PC-9 (cell line): Measurements from ENCODE around the gene ASRGL1.

ENCODE experiments used
- CTCF ChIP-seq: fragments of 200-600 bp; sonication (generic); conservative IDR thresholded peaks from 2 replicates; pipeline ENCODE4 v1.6.1; 2017; ENCODE audit warnings: mixed run types, antibody characterized with exemption, mild to moderate bottlenecking, moderate library complexity
- EZH2 ChIP-seq: fragments of 200-600 bp; sonication (generic); IDR thresholded peaks from 2 replicates; pipeline ENCODE4 v1.8.0; 2017; ENCODE audit warnings: antibody characterized with exemption, low read depth

- TF ChIP-seq CTCF: no peak
- TF ChIP-seq EZH2: no peak
Measured at GRCh38 chr11:62298975-62299374, 38.3 kb upstream of the ASRGL1 start, which contains the start of gene SCGB1D4.
